ENCODE data around the gene MRPL58.
"Not testable (repeated sequence)": the region's sequence is repeated elsewhere in the genome, so short reads cannot be mapped to it uniquely, and the experiment has no call there.

The MRPL58 gene

GRCh38 chr17:74987418-74987908 is 25.0 kb upstream of the MRPL58 start, which contains the start of gene CDR2L:
TSS of gene CDR2L (plus strand) at chr17:74987632. CDS start at chr17:74988044, 412 bp downstream.
- DNase-seq (ENCODE audit: low read depth): peak; percentile 92

- DNase-seq (ENCODE audit: low read depth): peak; percentile 84
Observed at GRCh38 chr17:74987909-74988711, 24.4 kb upstream of the MRPL58 start.

- no peak for DNase-seq (ENCODE audit: low read depth)
Observed at GRCh38 chr17:74990581-74991105, 21.8 kb upstream of the MRPL58 start.

- DNase-seq (ENCODE audit: low read depth): no peak
Observed at GRCh38 chr17:74992223-74992622, 20.2 kb upstream of the MRPL58 start.

GRCh38 chr17:74994440-74994839 is 18.0 kb upstream of the MRPL58 start:
- no peak for DNase-seq (ENCODE audit: low read depth)

GRCh38 chr17:74995847-74996246 is 16.6 kb upstream of the MRPL58 start:
- no peak for DNase-seq (ENCODE audit: low read depth)

GRCh38 chr17:74998783-74999182 is 13.7 kb upstream of the MRPL58 start:
- DNase-seq (ENCODE audit: low read depth): no peak

- DNase-seq (ENCODE audit: low read depth): no peak
Observed at GRCh38 chr17:74999523-74999922, 12.9 kb upstream of the MRPL58 start.

GRCh38 chr17:75001915-75002843 is 10.3 kb upstream of the MRPL58 start:
- no peak for DNase-seq (ENCODE audit: low read depth)

GRCh38 chr17:75003070-75003956 is 9.2 kb upstream of the MRPL58 start:
- DNase-seq (ENCODE audit: low read depth): no peak

GRCh38 chr17:75003957-75004355 is 8.5 kb upstream of the MRPL58 start:
- DNase-seq (ENCODE audit: low read depth): no peak

GRCh38 chr17:75004371-75004770 is 8.1 kb upstream of the MRPL58 start:
- no peak for DNase-seq (ENCODE audit: low read depth)

- no peak for DNase-seq (ENCODE audit: low read depth)
Observed at GRCh38 chr17:75005291-75005690, 7.2 kb upstream of the MRPL58 start.

- DNase-seq (ENCODE audit: low read depth): not testable (repeated sequence)
Observed at GRCh38 chr17:75006084-75006483, 6.4 kb upstream of the MRPL58 start.

GRCh38 chr17:75006653-75007052 is 5.8 kb upstream of the MRPL58 start:
- DNase-seq (ENCODE audit: low read depth): no peak

GRCh38 chr17:75008373-75008772 is 4.1 kb upstream of the MRPL58 start:
- no peak for DNase-seq (ENCODE audit: low read depth)

GRCh38 chr17:75009139-75009724 is 3.2 kb upstream of the MRPL58 start:
- DNase-seq (ENCODE audit: low read depth): no peak

GRCh38 chr17:75010683-75011400 is 1.6 kb upstream of the MRPL58 start:
- peak; percentile 19 for DNase-seq (ENCODE audit: low read depth)

GRCh38 chr17:75011401-75012095 is 922 bp upstream of the MRPL58 start:
- peak; percentile 81 for DNase-seq (ENCODE audit: low read depth)

- DNase-seq (ENCODE audit: low read depth): no peak
Observed at GRCh38 chr17:75012096-75012345, 449 bp upstream of the MRPL58 start.
